Activated CD8-positive, alpha-beta memory T cell treated with anti-CD3 and anti-CD28 coated beads for 48 hours (primary cell): ENCODE measurements around the gene DNMT3B.

Experiments
- DNase-seq, 3 experiments: peaks; one replicate each; pipeline ENCODE4 v3.0.0-alpha.2; 2020; ENCODE audit warnings: low read depth in 2 of 3, low spot score in 2 of 3

DNMT3B gene

GRCh38 chr20:32849577-32849976 lies 87.4 kb downstream of the DNMT3B start:
- DNase-seq = no peak

GRCh38 chr20:32855387-32855786 lies 93.2 kb downstream of the DNMT3B start:
- DNase-seq = no peak

GRCh38 chr20:32858189-32858588 lies 96.0 kb downstream of the DNMT3B start:
- DNase-seq = no peak
